Right lobe of liver (tissue), 4 donors: ENCODE measurements around the gene CISH.

Experiments used
- CTCF ChIP-seq, 4 donors: fragments of 200-600 bp in 3 of 4; fragments of 450-650 bp in 1 of 4; IDR thresholded peaks; one replicate each; pipeline versions ENCODE4 v1.5.1 to v1.8.0; 2016 to 2022; ENCODE audit warnings: antibody characterized with exemption in 4 of 4, mild to moderate bottlenecking in 2 of 4
- POLR2A ChIP-seq: fragments of 450-650 bp; IDR thresholded peaks from one replicate; pipeline ENCODE4 v1.6.1; 2017; ENCODE audit warnings: antibody characterized with exemption, mild to moderate bottlenecking
- donor health status: DM: no; HTN: no; CAD: no.
- donor health status: DM: no; HTN: no; CAD: no.
- donor health status: DM: no; HTN: yes; CAD: no.

- TF ChIP-seq CTCF (IDR thresholded peaks at IDR 0.05), result no peak
- TF ChIP-seq POLR2A, result no peak
Observed at GRCh38 chr3:50572801-50573371, 38.7 kb downstream of the CISH start.
